GM12878 (cell line): ENCODE data around the gene SCARB2. TPM values are rescaled to one million over a fixed set of nuclear protein-coding genes. Genes with fewer than 3 reads are reported as not detected.

Experiments used
- ATAC-seq: fragments of 200-7000 bp; cut with Tn5 transposase; 3 replicates; pipeline ENCODE4 v1.9.1; 2020; ENCODE audit warnings: mild to moderate bottlenecking, moderate library complexity
- BruUV-seq: library from RNA; stranded (reverse); fragments of 400-500 nt; replicated peaks from 2 replicates; lab custom pipeline; 2021; lab: Mats Ljungman, UMichigan
- CTCF ChIA-PET: fragments of 300-600 bp; sonication (Branson Sonifier 250); formaldehyde crosslinking; extraction: SDS; loops from one replicate; lab custom pipeline; 2021; ENCODE audit warnings: inconsistent platforms; lab: Yijun Ruan, JAX
- POLR2A ChIA-PET: fragments of 350-600 bp; formaldehyde crosslinking; extraction: SDS; loops from one replicate; lab custom pipeline; 2021; ENCODE audit warnings: inconsistent platforms; lab: Charles Lee
- RAD21 ChIA-PET: fragments of 300-600 bp; sonication (Branson Sonifier 250); formaldehyde crosslinking; loops from one replicate; lab custom pipeline; 2023; ENCODE audit warnings: antibody characterized with exemption; ENCODE audit not compliant: unreplicated experiment; lab: Charles Lee
- SMC1A ChIA-PET: fragments of 300-600 bp; sonication (Branson Sonifier 250); formaldehyde crosslinking; loops from one replicate; lab custom pipeline; 2023; ENCODE audit not compliant: unreplicated experiment, uncharacterized antibody; lab: Charles Lee
- DNase-seq: peaks from one replicate; pipeline ENCODE4 v3.0.0-alpha.2; 2011; ENCODE audit warnings: low read depth, low spot score
- FAIRE-seq: peaks from 3 replicates; lab custom pipeline; 2011; peaks lifted over from hg19 to GRCh38; lab: Jason Lieb, UNC
- H2AFZ ChIP-seq: 2 replicates; pipeline ENCODE4 v1.6.0; 2011; ENCODE audit warnings: low read depth, low read length, control low read depth; ENCODE audit not compliant: control insufficient read depth
- H3K27ac ChIP-seq: 2 replicates; pipeline ENCODE4 v1.5.1; 2011; ENCODE audit warnings: control low read depth; ENCODE audit not compliant: control insufficient read depth, insufficient read depth
- H3K27me3 ChIP-seq, 2 experiments: replicated peaks in 1 of 2; 2 replicates each; pipeline versions ENCODE4 v1.6.0 to v1.6.1; 2011; ENCODE audit warnings: low read length in 1 of 2; ENCODE audit not compliant: control insufficient read depth in 2 of 2, insufficient read depth in 2 of 2
- H3K36me3 ChIP-seq, 2 experiments: 2 replicates each; pipeline ENCODE4 v1.5.1; 2011; ENCODE audit warnings: low read length in 1 of 2; ENCODE audit not compliant: control insufficient read depth in 2 of 2, insufficient read depth in 2 of 2
- H3K4me1 ChIP-seq: 2 replicates; pipeline ENCODE4 v1.6.1; 2011; ENCODE audit warnings: mild to moderate bottlenecking, low read length, moderate library complexity, mixed read lengths; ENCODE audit not compliant: control insufficient read depth, insufficient read depth
- H3K4me2 ChIP-seq: 2 replicates; pipeline ENCODE4 v1.6.0; 2011; ENCODE audit warnings: control low read depth; ENCODE audit not compliant: control insufficient read depth, insufficient read depth
- H3K4me3 ChIP-seq: fragments of 200-600 bp; sonication (generic); 2 replicates; pipeline ENCODE4 v1.5.1; 2016
- H3K79me2 ChIP-seq: 2 replicates; pipeline ENCODE4 v1.6.0; 2011; ENCODE audit warnings: low read length; ENCODE audit not compliant: control insufficient read depth, insufficient read depth
- H3K9ac ChIP-seq: 2 replicates; pipeline ENCODE4 v1.8.0; 2011; ENCODE audit warnings: low read length, control low read depth, mixed read lengths; ENCODE audit not compliant: control insufficient read depth, insufficient read depth
- H3K9me3 ChIP-seq: replicated peaks from 3 replicates; pipeline ENCODE4 v1.5.1; 2011; ENCODE audit warnings: mild to moderate bottlenecking, low read length; ENCODE audit not compliant: control insufficient read depth, insufficient read depth
- H4K20me1 ChIP-seq: 2 replicates; pipeline ENCODE4 v1.6.0; 2011; ENCODE audit not compliant: control insufficient read depth, insufficient read depth
- CBX5 ChIP-seq: sonication (generic); IDR thresholded peaks from 2 replicates; pipeline ENCODE4 v1.6.1; 2016; ENCODE audit warnings: low read depth, moderate library complexity, mild to moderate bottlenecking, inconsistent platforms
- CREM ChIP-seq: IDR thresholded peaks from 2 replicates; pipeline ENCODE4 v1.6.1; 2014; ENCODE audit warnings: antibody characterized with exemption, low read depth
- IKZF1 ChIP-seq: fragments of 450-650 bp; conservative IDR thresholded peaks from 2 replicates; pipeline ENCODE4 v1.6.1; 2017; ENCODE audit warnings: antibody characterized with exemption, mild to moderate bottlenecking
- JUNB ChIP-seq: IDR thresholded peaks from 2 replicates; pipeline ENCODE4 v1.6.1; 2016; ENCODE audit warnings: antibody characterized with exemption, mild to moderate bottlenecking
- MTA3 ChIP-seq: IDR thresholded peaks from 2 replicates; pipeline ENCODE4 v1.6.1; 2012; ENCODE audit warnings: low read length, inconsistent platforms, borderline replicate concordance
- PAX8 ChIP-seq: fragments of 450-650 bp; IDR thresholded peaks from 2 replicates; pipeline ENCODE4 v1.6.1; 2017; ENCODE audit warnings: mild to moderate bottlenecking, moderate library complexity
- SP1 ChIP-seq: IDR thresholded peaks from one replicate; pipeline ENCODE4 v1.6.1; 2011; ENCODE audit warnings: low read depth, low read length
- SREBF1 ChIP-seq: IDR thresholded peaks from 2 replicates; pipeline ENCODE4 v1.6.1; 2012; ENCODE audit warnings: mild to moderate bottlenecking, low read length
- SUPT20H ChIP-seq: IDR thresholded peaks from 2 replicates; pipeline ENCODE4 v1.6.1; 2011; ENCODE audit warnings: low read depth, mild to moderate bottlenecking, low read length, moderate library complexity, borderline replicate concordance; ENCODE audit not compliant: control insufficient read depth
- in situ Hi-C: fragments of 300-500 bp; cut with MboI; formaldehyde crosslinking; loops from 9 replicates; pipeline ENCODE4 v1.14.3; 2018; ENCODE audit warnings: mixed read lengths
- intact Hi-C: fragments of 100-400 bp; cut with micrococcal nuclease; formaldehyde crosslinking; loops from one replicate; pipeline ENCODE4 v1.14.2; 2022; ENCODE audit not compliant: unreplicated experiment
- polyA plus RNA-seq, 11 experiments: library from polyadenylated mRNA; depleted of rRNA in 4 of 11; unstranded in 6 of 11; stranded (reverse) in 5 of 11; fragments of >200 nt; fragmentation: Nextera tagmentation in 4 of 11; fragmentation: Illumina TruSeq in 1 of 11; extraction: Ambion mirVana in 4 of 11; extraction: Trizol in 1 of 11; gene quantifications; 1 replicate in 1 of 11; 2 replicates in 10 of 11; pipeline versions ENCODE4 v1.2.1 to v1.2.3, GENCODE V29; 2011 to 2016; ENCODE audit warnings: inconsistent platforms in 2 of 11, missing spikeins in 2 of 11, low read depth in 1 of 11
- total RNA-seq, 4 experiments: library from RNA; depleted of rRNA in 3 of 4; stranded (reverse); fragments of >200 nt in 3 of 4; fragmentation: Illumina TruSeq in 1 of 4; extraction: Trizol in 1 of 4; gene quantifications; 2 replicates each; pipeline versions ENCODE4 v1.2.1 to v1.2.3, GENCODE V29; 2013 to 2021
- TF ChIP-seq, protein P1 (sequence below): fragments of 450-650 bp; IDR thresholded peaks from 2 replicates; pipeline ENCODE4 v1.6.1; 2016; ENCODE audit warnings: mild to moderate bottlenecking, moderate library complexity, borderline replicate concordance
- TF ChIP-seq, protein P2 (sequence below): fragments of 450-650 bp; IDR thresholded peaks from 2 replicates; pipeline ENCODE4 v1.6.1; 2017; ENCODE audit warnings: mild to moderate bottlenecking, moderate library complexity
- TF ChIP-seq, protein P3 (sequence below): fragments of 450-650 bp; conservative IDR thresholded peaks from 2 replicates; pipeline ENCODE4 v1.6.1; 2017; ENCODE audit warnings: mild to moderate bottlenecking, moderate library complexity

Gene SCARB2
- total and polyA plus RNA-seq, 10 of the 15 experiments (the other 5 are each of a cell fraction or from before 2014, with no cell fraction given), result 2.1 to 11.7 (median 9.5) TPM

- Histone ChIP-seq H3K79me2 (peaks cover 2% of the 10 kb centered on the region), H3K27ac (no peak overlapping the region), H3K4me3 (no peak overlapping the region), H3K9ac (no peak overlapping the region), H3K4me1 (peaks cover 29% of the 10 kb centered on the region), H3K9me3 (no peaks in the 10 kb centered on the region), H3K36me3 (no peaks in the 10 kb centered on the region), H3K27me3 (no peaks in the 10 kb centered on the region), H2AFZ (no peak overlapping the region), H4K20me1 (no peaks in the 10 kb centered on the region), H3K4me2 (no peak overlapping the region; the same call in 1 of the 2 replicates)
- FAIRE-seq (no peak), DNase-seq (no peak), ATAC-seq (no peak)
- ChIA-PET SMC1A (no interaction called here), POLR2A (no interaction called here), CTCF (no interaction called here), RAD21 (no interaction called here)
- in situ Hi-C loops (no loop called here), intact Hi-C loops (no loop called here)
- no TSS peak for BruUV-seq
- TF ChIP-seq PAX8, result no peak
- TF ChIP-seq MTA3, result no peak
- TF ChIP-seq SREBF1, result no peak
- TF ChIP-seq, protein P1, sequence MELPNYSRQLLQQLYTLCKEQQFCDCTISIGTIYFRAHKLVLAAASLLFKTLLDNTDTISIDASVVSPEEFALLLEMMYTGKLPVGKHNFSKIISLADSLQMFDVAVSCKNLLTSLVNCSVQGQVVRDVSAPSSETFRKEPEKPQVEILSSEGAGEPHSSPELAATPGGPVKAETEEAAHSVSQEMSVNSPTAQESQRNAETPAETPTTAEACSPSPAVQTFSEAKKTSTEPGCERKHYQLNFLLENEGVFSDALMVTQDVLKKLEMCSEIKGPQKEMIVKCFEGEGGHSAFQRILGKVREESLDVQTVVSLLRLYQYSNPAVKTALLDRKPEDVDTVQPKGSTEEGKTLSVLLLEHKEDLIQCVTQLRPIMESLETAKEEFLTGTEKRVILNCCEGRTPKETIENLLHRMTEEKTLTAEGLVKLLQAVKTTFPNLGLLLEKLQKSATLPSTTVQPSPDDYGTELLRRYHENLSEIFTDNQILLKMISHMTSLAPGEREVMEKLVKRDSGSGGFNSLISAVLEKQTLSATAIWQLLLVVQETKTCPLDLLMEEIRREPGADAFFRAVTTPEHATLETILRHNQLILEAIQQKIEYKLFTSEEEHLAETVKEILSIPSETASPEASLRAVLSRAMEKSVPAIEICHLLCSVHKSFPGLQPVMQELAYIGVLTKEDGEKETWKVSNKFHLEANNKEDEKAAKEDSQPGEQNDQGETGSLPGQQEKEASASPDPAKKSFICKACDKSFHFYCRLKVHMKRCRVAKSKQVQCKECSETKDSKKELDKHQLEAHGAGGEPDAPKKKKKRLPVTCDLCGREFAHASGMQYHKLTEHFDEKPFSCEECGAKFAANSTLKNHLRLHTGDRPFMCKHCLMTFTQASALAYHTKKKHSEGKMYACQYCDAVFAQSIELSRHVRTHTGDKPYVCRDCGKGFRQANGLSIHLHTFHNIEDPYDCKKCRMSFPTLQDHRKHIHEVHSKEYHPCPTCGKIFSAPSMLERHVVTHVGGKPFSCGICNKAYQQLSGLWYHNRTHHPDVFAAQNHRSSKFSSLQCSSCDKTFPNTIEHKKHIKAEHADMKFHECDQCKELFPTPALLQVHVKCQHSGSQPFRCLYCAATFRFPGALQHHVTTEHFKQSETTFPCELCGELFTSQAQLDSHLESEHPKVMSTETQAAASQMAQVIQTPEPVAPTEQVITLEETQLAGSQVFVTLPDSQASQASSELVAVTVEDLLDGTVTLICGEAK, result no peak
- TF ChIP-seq, protein P2, sequence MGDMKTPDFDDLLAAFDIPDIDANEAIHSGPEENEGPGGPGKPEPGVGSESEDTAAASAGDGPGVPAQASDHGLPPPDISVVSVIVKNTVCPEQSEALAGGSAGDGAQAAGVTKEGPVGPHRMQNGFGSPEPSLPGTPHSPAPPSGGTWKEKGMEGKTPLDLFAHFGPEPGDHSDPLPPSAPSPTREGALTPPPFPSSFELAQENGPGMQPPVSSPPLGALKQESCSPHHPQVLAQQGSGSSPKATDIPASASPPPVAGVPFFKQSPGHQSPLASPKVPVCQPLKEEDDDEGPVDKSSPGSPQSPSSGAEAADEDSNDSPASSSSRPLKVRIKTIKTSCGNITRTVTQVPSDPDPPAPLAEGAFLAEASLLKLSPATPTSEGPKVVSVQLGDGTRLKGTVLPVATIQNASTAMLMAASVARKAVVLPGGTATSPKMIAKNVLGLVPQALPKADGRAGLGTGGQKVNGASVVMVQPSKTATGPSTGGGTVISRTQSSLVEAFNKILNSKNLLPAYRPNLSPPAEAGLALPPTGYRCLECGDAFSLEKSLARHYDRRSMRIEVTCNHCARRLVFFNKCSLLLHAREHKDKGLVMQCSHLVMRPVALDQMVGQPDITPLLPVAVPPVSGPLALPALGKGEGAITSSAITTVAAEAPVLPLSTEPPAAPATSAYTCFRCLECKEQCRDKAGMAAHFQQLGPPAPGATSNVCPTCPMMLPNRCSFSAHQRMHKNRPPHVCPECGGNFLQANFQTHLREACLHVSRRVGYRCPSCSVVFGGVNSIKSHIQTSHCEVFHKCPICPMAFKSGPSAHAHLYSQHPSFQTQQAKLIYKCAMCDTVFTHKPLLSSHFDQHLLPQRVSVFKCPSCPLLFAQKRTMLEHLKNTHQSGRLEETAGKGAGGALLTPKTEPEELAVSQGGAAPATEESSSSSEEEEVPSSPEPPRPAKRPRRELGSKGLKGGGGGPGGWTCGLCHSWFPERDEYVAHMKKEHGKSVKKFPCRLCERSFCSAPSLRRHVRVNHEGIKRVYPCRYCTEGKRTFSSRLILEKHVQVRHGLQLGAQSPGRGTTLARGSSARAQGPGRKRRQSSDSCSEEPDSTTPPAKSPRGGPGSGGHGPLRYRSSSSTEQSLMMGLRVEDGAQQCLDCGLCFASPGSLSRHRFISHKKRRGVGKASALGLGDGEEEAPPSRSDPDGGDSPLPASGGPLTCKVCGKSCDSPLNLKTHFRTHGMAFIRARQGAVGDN, result no peak
- TF ChIP-seq, protein P3, sequence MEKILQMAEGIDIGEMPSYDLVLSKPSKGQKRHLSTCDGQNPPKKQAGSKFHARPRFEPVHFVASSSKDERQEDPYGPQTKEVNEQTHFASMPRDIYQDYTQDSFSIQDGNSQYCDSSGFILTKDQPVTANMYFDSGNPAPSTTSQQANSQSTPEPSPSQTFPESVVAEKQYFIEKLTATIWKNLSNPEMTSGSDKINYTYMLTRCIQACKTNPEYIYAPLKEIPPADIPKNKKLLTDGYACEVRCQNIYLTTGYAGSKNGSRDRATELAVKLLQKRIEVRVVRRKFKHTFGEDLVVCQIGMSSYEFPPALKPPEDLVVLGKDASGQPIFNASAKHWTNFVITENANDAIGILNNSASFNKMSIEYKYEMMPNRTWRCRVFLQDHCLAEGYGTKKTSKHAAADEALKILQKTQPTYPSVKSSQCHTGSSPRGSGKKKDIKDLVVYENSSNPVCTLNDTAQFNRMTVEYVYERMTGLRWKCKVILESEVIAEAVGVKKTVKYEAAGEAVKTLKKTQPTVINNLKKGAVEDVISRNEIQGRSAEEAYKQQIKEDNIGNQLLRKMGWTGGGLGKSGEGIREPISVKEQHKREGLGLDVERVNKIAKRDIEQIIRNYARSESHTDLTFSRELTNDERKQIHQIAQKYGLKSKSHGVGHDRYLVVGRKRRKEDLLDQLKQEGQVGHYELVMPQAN, result no peak
- no peak for TF ChIP-seq CBX5
- TF ChIP-seq JUNB, result no peak
- TF ChIP-seq IKZF1, result no peak
- no peak for TF ChIP-seq CREM
- TF ChIP-seq SUPT20H, result no peak
- TF ChIP-seq SP1, result no peak
Observed at GRCh38 chr4:76205476-76205875, 8.1 kb downstream of the SCARB2 start.
